NCI-H226 (cell line): ENCODE results near the gene IKZF2.

Experiments used
- DNase-seq: peaks from one replicate; pipeline ENCODE4 v3.0.0-alpha.2; 2015

The IKZF2 gene

DNA sequence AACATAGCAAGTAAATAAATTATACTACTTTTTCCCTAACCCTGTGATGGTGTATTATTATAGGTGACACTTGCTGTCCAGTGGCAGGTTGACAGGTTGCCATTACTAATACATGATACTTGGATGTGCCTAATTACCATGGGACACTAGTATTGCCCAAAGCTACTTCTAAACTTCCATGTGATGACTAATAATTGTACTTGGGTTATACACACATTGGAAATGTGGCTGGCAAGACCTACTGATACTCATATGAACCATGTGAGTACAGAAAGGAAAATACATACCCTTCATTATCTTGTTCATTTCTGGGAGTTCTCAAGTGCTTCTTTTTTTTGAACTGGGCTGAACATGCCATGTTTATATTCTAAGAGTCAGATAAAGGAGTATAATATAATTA lies 156.4 kb downstream of the IKZF2 start:
- no peak for DNase-seq

DNA sequence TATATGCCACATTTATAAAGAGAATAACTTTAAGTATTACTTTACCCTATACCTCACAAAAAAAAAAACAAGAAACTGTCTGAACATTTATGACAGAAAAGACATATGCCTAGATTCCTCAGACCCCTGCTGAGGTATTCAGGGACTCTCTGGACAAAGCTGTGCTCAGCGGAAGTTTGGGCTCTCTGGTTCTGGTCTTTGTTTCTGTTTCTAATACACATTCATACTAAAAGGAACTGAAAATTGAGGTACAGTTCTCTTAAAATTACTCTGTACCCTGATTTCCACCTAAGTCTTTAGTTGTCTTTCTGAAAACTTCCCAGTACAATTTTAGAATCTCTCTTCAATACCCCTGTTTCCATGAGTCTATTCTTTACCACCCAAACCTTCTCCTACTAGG lies 160.3 kb downstream of the IKZF2 start:
- DNase-seq: no peak

DNA sequence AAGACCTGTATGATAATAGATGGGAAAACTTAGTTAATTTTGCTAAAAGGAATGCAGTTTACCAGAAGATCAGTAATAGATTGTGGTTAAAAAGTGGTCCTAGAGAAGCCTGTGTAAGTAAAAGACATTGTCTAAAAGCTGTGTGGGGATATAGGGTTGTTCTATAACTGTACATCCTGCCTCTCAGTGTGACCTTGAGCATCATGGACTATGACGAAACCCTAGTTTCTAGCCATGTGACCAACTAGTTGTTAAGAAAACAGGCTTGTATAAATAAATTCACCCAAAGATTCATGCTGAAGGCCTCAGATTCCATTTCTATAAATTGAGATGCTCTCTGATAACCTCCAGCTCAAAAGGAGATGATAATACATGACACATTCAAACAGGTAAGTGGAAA lies 160.7 kb downstream of the IKZF2 start:
- no peak for DNase-seq

DNA sequence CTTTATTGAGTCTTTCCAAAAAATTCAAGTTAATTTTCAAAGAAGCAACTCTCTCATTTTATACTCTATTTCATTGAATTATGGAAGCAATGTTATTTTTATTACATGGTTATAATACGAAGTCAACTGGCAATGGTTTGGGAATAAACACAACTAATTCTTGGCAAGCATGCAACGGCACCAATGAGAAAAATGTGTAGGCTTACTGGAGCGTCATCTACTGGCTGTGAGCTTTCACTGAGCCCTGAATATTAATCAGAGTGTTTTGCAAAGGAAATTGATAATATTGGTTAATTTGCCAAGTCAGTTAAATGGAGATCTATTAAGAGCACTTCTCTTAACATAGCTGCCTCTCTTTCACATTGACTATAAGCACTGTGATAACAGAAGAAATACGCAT lies 163.9 kb downstream of the IKZF2 start:
- DNase-seq: no peak

DNA sequence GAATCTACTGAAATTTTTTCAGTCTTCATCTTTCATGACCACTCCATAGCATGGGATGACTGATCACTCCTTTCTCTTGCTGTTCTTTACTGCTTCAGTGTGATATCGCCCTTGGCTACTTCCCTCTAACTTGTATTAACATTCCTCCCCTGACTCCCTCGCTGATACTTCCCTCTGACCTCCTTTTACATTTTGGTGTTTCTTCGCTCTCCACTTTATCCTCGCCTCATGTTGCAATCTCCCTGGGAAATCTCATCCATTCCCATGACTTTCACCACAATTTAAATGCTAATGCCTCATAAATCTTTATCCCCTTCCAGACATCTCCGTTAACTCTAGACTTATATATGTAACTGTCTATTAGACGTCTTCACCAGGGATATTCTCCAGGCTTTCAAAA lies 167.3 kb downstream of the IKZF2 start:
- DNase-seq: no peak

DNA sequence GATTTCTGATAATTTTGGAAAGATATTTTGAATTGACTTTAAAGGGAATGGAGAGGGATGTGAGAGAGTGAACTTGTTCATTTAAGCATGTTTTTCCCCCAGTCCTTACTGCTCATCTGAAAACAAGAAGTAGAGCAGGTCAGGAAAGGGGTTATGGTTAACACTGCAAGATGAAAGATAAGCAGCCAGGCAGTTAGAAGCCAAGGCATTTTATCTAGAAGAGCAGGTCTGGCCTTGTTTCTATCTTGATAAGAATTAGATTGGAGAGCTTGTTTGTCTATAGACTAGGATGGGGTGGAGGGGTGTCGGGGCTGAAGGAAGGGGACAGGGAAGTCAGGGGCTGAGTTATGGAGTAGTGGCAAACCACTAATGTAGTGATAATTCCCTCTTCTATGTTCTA lies 171.6 kb downstream of the IKZF2 start:
- no peak for DNase-seq

DNA sequence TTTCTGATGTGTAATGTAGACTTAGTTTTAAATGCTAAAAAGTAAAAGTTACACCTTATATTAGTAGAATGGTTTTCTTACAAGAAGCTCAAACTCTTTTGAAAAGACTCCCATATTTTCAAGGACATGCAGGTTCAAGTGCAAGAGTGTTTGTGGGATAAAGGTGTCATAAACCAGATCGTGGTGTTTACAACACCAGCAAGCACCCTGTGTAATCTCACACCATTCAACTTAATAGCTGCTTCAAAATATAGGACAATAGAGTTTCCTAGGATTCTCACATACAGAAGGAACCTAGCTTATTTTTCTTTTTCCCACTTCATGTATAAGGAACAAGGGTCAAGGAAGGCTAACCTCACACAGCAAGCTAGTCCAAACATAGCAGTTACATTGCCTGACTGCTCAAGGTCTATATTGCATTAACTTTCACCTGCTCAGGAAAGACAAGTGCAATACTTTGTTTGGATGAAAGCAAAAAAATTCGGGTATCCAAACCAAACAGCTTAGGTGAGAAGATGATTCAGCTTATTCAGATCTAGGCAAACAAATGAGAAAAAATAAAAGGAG lies 172.3 kb downstream of the IKZF2 start:
- no peak for DNase-seq

DNA sequence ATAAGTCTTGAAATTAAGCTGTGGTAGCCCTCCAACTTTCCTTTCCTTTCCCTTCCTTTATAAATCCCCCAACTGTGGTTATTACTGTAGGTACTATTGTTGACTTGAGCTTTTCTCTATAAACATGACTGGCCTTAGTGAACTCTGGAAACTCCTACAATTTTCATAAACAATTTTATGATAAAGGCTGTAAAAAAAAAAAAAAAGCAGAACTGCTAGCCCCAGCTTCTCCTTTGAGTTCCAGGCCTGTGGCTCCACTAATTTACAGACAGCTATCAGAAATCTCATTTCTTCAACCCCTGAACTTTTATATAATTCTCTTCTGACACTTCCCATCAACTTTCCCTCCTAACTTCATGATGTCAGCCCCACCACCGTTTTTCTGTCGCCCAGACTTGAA lies 174.3 kb downstream of the IKZF2 start:
- no peak for DNase-seq

DNA sequence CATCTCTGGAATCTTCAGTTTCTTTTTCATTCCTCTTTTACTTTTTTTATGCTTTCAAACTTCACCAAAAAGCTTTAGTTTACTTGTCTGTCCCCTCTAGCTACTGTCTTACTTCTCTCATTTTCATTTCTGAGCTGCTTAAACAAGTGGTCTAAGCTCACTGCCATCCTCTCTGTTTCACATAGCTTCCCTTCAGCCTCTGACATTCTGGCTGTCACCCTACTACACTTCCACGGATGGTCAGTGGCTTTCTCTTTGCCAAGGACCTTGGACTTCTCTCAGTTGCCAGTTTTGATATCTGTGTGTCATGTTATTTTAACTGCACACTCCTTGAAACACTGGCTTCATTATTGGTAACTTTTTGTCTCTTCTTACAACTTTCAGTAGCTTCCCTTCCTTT lies 176.1 kb downstream of the IKZF2 start:
- DNase-seq: no peak

DNA sequence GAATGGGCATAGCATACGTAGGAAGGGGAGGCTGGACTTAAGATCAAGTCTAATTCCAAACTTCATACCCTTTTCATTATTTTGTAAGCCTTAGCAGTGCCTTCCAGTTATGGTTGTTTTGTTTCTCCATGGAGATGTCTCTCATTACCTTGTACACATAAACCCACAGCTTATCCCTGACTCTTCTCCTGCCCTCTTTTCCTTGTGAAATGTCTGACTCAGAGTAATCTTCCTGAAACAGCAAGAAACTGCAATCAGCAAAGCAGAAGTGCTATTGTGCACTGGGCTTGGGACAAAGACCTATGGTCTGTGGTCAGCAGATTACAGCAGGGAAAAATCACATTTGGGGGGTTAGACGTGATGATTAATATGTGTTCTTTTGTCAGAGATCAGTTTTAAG lies 176.7 kb downstream of the IKZF2 start:
- peak; percentile 54 for DNase-seq

DNA sequence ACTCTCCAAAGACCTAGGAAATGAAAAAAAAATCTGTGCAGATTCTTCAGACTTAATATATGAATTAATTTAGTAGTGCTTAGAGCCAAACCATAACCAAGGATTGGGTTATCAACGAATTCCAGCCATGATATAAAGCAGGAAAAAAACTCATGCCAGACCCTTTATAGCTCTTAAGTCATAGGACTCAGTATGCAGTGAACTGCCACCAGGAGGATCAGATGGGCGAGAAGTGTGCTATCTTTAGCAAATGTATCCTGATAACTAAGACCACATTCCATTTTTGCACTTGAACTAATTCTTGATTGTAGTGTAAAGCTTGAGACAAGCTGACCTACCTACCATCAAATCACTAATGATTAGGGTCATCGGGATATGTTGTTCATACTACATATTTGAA lies 178.1 kb downstream of the IKZF2 start:
- DNase-seq: no peak

DNA sequence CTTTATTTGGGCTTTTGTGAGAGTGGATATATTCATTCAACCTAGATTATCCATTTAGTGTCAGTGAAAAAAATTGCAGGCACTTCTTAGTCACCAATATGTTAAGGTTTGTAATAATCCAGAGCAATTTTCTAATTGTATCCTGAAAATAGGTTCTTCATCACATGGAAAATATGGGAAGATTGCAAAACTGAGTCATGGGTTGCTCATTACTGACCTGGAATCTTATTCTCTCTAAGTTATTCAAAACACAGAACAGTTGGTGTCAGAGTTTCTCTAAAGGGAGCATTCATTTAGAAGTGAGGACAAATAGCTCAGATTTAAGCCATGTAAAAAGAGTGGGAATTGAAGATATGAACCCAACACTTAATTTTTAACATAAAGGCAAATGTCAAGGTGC lies 181.3 kb downstream of the IKZF2 start:
- DNase-seq: no peak

DNA sequence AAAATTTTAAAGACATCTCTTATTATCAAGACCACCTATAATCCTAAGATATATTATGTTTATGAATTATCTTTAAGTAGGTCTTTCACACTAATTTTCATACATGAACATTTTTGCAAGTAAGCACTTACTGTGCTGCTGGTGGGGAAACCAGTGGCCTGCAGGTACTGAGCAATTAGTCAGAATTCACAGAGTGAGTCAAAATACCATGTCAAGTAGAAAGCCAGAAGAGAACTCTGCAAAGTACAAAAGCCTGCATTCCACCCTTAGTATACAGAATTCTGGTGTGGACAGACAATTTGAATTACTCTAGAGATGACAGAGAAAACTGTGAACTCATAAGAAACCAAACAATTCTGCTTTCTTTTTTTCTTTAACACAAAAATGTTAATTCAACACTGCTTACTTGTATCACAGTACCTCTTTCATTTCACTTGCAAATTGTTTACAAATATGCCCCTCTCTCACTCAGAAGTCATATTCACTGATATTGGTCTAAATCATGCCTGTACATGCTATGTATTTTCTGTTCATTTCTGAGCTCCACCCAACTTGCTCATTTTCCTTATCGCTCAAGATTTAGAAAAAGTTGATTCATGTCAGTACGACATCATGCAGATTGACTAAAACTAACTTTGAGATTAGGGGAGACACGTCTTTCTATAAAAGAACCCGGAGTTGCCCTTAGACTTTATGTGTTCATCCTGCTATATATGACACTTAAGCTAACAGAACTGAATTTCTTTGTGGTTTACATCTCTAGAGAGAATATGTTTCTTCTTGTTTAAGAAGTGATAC lies 182.9 kb downstream of the IKZF2 start:
- DNase-seq: peak; percentile 3

DNA sequence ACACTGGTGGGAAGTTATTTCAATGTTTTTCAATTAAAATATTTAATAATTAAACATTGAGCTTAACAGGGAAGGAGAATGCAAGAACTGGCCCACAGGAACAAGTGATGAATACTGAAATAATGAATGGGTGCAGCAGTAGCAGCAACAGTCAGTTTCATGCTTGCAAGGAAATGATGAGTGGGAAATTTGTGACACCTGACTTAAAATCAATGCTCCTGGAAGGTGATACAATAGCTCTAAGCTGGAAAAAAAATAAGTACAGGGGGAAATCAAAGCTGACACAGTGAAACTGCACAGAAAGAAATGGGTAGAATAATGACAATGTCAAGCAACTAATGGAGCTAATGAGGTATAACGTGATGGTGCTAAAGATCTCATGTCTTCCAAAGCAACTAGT lies 184.5 kb downstream of the IKZF2 start:
- DNase-seq: no peak

DNA sequence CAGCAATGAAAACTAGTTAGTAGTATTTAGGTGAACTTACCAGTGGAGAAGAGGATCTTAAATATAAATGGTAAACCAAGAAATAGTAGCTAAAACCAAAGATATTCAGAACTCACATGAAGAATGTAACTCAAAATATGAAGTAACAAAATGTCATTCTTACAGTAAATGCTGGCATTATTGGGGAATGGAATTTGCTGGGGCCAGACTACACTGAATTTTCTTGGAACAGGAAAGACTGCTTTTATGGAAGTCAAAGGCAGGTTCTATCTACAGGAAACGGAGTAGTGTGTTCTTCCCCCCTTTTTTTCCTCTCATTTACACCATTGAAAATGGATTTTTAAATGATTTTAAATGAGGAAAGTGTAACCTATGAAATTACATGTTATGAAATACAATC lies 188.7 kb downstream of the IKZF2 start:
- DNase-seq: no peak

DNA sequence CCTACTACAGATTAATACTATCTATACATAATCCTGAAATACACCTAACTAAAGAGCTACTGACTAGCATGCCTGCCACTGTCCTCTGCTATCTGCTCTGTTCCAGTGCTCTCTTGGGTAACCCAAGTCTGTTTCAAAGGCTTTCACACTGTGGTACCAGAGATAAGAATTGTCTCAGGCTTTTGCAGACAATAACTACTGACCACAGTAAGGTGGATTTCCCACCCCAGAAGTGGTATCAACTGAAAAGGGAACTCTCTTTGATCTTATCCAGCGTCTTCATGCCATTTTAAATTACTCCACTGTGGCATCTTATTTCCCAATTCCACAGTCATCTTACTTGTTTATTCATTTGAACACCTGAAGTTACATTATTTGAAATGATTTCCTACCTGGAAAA lies 190.2 kb downstream of the IKZF2 start:
- DNase-seq: no peak

DNA sequence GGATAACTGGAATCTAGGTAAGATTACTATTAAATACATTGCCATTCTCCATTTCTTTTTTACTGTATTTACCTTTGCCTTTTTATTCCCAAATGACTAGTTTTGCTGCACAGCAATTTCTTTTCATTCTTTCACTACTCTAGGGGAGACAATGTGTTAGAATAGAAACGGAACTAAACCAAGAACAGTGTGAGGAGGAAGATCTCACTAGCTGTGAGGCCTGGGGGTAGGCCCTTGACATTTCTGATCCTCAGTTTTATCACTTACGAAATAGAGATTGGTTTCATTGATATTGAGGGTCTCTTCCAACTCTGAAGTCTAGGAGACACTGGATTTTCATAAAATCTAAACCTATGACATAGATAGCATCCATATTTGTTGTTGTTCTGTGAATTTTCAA lies 191.1 kb downstream of the IKZF2 start:
- DNase-seq: no peak

DNA sequence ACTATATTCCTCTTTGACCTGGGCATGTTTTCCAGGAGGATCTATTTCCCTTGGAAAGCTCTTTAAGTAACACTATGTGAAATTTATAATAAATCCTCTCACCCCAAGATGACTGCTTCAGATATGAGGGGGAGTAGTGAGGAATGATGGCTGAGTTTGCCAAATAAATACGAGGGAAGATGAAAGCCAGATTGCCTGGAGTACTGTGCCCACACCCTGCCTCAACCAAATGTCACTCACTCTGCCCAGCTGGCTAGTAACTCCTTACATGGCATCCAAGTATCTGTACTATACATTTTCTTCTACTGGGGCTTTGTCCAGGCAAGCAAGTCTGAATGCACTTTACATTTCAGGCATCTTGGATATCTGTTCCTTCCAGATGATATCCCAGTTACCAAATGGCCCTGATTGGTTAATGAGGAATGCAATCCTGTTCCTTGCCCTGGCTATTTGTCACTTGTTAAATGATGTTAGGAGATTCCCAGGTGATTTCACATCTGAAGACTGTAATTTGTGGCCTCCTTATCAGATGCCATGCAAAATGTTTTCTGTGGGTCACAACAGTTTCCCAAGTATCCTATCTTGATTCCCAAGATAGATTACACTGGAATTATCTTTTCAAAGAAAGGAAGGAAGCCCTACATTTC lies 191.8 kb downstream of the IKZF2 start:
- DNase-seq: no peak

DNA sequence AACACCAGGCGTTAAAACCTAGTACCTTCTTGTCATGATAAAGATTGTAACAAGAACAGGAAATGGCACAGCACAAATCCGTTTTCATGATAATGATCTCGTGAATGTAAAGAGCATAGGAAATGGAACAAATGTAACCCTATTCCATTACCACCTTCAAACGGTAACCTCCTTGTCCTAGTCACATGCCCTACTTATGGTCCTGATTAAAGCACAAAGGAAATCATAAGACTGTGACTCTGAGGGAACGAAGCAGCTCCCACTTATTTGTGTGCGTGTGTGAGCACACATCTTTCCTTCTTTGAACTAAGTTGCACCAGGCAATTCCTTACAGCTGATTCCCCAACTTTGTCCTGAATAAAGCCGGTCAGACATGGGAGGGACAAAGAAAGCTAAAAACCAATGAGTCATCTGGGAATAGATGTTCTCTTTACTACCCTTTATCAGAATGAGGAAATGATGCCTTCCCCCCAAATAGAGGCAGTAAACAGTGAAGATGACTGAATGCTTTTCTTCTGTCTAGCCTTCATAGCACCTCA lies 192.6 kb downstream of the IKZF2 start:
- no peak for DNase-seq

DNA sequence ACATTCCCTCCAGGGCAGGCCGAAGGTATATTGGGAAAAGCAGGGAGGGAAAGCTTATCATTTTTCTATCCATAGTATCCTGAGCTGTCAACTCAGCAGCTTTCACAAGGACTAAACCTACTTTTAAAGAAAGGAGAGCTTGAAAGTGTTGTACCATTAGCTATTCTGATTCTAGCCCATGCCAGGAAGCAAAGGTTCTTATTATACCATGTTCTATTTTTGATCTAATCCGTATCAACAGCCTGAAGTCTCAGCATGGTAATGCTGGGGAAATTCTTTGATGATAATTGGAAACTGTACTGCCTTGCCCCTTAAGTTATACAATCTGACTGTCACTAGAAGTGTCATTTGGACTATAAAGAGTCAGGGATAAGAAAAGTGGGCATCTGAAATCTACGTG lies 193.3 kb downstream of the IKZF2 start:
- DNase-seq: no peak

DNA sequence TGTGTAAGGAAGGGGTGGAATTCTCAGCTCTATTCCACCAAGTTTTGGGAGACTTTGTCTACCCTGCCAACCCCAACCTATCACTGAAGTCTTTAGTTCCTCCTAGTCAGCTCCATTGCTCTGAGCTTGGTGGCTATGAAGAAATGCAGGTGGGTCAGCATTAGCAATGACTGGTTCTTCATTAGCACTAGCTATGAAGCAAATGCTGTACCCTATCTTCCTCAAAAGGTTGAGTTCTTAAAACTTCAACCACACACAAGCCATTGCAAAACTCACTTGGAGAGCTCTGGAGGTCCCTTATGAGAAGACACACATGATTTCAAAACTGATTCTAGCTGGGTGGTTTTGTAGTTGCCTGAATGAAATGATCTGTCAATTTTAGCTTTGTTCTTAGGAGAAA lies 193.8 kb downstream of the IKZF2 start:
- no peak for DNase-seq

DNA sequence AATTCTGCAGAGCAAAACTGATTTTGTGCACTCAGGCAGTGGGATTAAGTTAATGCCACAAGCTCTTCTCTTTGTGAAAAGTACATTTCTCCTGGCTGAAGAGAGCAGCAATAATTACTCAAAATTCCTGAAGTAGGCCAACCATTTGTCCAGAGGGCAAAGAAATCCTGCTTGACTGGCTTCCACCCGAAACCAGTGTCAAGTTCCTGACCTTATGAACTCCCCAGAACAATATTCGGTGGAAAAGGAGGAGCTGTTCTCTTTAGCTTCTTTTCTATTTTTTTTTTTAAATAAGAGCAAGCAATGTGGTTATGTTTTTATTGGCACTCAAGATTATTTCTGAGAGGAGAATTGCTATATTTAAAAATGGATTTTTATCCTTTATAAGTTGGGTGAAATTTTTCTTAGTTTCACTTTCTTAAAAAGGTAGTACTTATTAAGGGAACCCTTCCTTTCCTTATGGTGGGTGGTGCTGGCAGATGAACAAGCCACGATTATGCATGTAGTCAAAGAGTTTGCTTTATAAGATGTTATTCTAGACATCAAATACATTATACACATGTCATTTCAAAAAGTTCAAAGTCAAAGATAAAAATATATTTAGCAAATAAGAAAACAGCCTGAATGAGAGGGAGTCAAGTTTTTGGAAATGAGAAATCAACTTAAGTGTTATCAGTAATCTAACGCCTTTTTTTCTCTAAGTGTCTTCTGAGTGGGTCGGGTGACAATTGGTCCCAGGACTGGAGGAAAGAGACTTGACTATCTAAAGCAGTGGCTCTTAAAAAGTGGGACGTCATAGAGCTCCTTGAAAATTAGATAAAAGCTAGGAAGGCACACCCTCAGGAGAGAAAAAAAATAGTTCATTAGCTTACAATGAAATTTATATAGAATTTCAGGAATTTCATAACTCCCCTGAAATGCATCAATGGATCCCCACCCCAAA lies 194.5 kb downstream of the IKZF2 start:
- no peak for DNase-seq
